Panc1 (cell line): ENCODE results near the gene PITRM1.

Experiments used
- CTCF ChIP-seq: fragments of 450-650 bp; IDR thresholded peaks from 2 replicates; pipeline ENCODE4 v1.5.1; 2017; ENCODE audit warnings: mild to moderate bottlenecking
- POLR2AphosphoS5 ChIP-seq: IDR thresholded peaks from 2 replicates; pipeline ENCODE4 v1.6.1; 2012; ENCODE audit warnings: mild to moderate bottlenecking, low read depth, low read length, moderate library complexity
- REST ChIP-seq, 2 experiments: IDR thresholded peaks; 2 replicates each; pipeline ENCODE4 v1.6.1; 2011 to 2012; ENCODE audit warnings: low read depth in 2 of 2, control low read depth in 1 of 2, low read length in 1 of 2, mild to moderate bottlenecking in 1 of 2, moderate library complexity in 1 of 2; ENCODE audit not compliant: insufficient read depth in 1 of 2
- SIN3A ChIP-seq: IDR thresholded peaks from 2 replicates; pipeline ENCODE4 v1.6.1; 2012; ENCODE audit warnings: low read depth, mild to moderate bottlenecking, low read length, moderate library complexity, borderline replicate concordance; ENCODE audit not compliant: insufficient read depth
- TCF7L2 ChIP-seq: IDR thresholded peaks from 2 replicates; pipeline ENCODE4 v1.6.1; 2011; ENCODE audit warnings: mild to moderate bottlenecking, low read depth, low read length, inconsistent platforms

GRCh38 chr10:3118641-3119091, 53.9 kb downstream of the PITRM1 start:
- TF ChIP-seq POLR2AphosphoS5 (no peak), CTCF (no peak), TCF7L2 (no peak), REST (IDR thresholded peaks at IDR 0.05; ENCODE audit: insufficient read depth in 1 of 2, low read depth in 2 of 2, low read length in 1 of 2) (no peak), SIN3A (no peak)
